ENCODE data around the gene BICDL2. TPM values are rescaled to one million over a fixed set of nuclear protein-coding genes. Genes with fewer than 3 reads are reported as not detected.

The BICDL2 gene
- total and polyA plus RNA-seq, 2 donors (not counting 1 experiment from before 2014, with no cell fraction given), result not detected

DNA sequence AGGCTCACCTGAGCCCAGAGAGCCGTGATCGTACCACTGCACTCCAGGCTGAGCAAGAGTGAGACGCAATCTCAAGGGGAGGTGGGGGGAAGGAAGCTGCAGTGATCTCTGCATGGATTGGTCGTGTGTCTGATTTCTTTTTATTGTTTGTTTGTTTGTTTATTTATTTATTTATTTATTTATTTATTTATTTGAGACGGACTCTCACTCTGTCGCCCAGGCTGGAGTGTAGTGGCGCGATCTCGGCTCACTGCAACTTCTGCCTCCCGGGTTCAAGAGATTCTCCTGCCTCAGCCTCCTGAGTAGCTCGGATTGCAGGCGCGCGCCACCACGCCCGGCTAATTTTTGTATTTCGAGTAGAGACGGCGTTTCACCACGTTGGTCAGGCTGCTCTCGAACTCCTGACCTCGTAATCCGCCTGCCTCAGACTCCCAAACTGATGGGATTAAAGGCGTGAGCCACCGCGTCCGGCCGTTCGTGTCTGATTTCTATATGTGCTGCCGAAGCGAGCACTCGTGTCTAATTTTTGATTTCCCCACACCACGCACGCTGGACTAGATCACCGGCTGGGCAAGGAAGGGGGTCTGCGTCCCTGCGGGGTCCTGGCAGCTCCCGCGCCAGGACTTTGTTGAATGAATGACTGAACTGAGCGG lies 17.0 kb downstream of the BICDL2 start:
- Histone ChIP-seq H3K9me3 (ENCODE audit: control insufficient read depth, insufficient read depth, low read depth, low read length) (no peaks in the 10 kb centered on the region), H3K4me1 (ENCODE audit: control insufficient read depth, extremely low read depth, insufficient read depth, low read length) (peaks cover 7% of the 10 kb centered on the region), H3K79me2 (ENCODE audit: control insufficient read depth, insufficient read depth, low read length) (peaks cover 2% of the 10 kb centered on the region), H4K20me1 (ENCODE audit: control insufficient read depth, extremely low read depth, insufficient read depth, low read length) (no peaks in the 10 kb centered on the region), H3K4me3 (replicated peaks in 1 of 4; ENCODE audit: control extremely low read depth in 1 of 4, insufficient read depth in 1 of 4, low read depth in 3 of 4, low read length in 4 of 4) (peak overlapping the region; percentile 37 to 96 (median 50)), H3K27me3 (ENCODE audit: control insufficient read depth, insufficient read depth, low read length) (no peaks in the 10 kb centered on the region), H3K27ac (ENCODE audit: insufficient read depth, low read length) (peak overlapping the region; percentile 99), H3K9ac (ENCODE audit: insufficient read depth, low read length) (no peak overlapping the region), H2AFZ (ENCODE audit: low read length) (peak overlapping the region; percentile 52), H3K4me2 (ENCODE audit: extremely low read depth, insufficient read depth, low read length) (peak overlapping the region; percentile 79), H3K36me3 (ENCODE audit: control insufficient read depth, insufficient read depth, low read length) (peaks cover 11% of the 10 kb centered on the region)
- TF ChIP-seq, protein P1, sequence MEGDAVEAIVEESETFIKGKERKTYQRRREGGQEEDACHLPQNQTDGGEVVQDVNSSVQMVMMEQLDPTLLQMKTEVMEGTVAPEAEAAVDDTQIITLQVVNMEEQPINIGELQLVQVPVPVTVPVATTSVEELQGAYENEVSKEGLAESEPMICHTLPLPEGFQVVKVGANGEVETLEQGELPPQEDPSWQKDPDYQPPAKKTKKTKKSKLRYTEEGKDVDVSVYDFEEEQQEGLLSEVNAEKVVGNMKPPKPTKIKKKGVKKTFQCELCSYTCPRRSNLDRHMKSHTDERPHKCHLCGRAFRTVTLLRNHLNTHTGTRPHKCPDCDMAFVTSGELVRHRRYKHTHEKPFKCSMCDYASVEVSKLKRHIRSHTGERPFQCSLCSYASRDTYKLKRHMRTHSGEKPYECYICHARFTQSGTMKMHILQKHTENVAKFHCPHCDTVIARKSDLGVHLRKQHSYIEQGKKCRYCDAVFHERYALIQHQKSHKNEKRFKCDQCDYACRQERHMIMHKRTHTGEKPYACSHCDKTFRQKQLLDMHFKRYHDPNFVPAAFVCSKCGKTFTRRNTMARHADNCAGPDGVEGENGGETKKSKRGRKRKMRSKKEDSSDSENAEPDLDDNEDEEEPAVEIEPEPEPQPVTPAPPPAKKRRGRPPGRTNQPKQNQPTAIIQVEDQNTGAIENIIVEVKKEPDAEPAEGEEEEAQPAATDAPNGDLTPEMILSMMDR (conservative IDR thresholded peaks at IDR 0.05 in 1 of 2, IDR thresholded peaks at IDR 0.05 in 1 of 2; ENCODE audit: low read depth in 1 of 2, low read length in 2 of 2), result no peak
- TF ChIP-seq EZH2 (IDR thresholded peaks at IDR 0.05; ENCODE audit: low read length, missing control alignments), result no peak
- no peak for DNase-seq (ENCODE audit: low read depth in 2 of 2)

DNA sequence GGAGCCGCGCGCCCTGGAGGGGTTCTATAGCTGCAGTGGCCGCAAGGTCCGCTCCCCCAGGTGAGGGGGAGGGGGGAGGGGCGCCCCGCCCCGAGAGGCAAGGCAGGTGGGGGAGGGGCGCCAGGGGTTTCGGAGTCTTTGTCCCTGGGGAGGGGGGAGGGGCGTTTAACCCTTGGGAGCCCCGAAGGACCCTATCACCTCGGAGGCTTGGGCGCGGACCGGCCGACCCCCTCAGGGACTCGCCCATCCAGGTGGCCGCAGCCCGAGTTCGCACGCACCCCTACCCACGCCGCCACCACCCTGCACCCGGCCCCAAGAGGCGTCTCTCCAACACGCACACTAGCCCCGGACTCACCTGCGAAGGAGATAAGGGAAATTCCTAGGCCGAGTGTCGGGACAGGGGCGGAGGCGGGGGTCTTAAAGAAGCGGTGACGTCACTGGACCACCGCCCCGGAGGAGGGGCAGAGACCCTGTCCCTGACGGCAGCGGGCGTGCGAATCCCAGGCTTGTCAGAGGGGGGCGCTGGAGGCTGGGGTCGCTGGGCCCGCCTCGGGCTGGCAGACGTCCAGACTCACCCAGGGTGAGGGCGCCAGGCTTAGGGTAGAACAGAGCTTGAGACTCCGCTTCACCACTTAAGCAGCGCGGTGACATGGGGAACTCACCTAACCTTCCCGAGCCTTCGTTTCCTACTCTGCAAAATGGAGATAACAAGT lies 18.8 kb downstream of the BICDL2 start, which contains the start of gene CLDN6:
Gene CLDN6, minus strand, starts transcription at position 390 of the 713 bp plus-strand sequence. CDS start 2,162 bp downstream, outside the sequence.
- H2AFZ ChIP-seq (ENCODE audit: low read length), result no peak within 1 kb of the TSS
- no peak within 1 kb of the TSS for H3K27ac ChIP-seq (ENCODE audit: insufficient read depth, low read length)
- H3K4me3 ChIP-seq (replicated peaks in 1 of 4; ENCODE audit: control extremely low read depth in 1 of 4, insufficient read depth in 1 of 4, low read depth in 3 of 4, low read length in 4 of 4), result no peak within 1 kb of the TSS
- H3K4me1 ChIP-seq (ENCODE audit: control insufficient read depth, extremely low read depth, insufficient read depth, low read length), result peaks cover 6% of the 10 kb centered on the region
- DNase-seq (ENCODE audit: low read depth in 2 of 2), result no peak
- H3K9ac ChIP-seq (ENCODE audit: insufficient read depth, low read length), result no peak within 1 kb of the TSS
- peaks cover 11% of the 10 kb centered on the region for H3K27me3 ChIP-seq (ENCODE audit: control insufficient read depth, insufficient read depth, low read length)
- H3K4me2 ChIP-seq (ENCODE audit: extremely low read depth, insufficient read depth, low read length), result no peak within 1 kb of the TSS
- TF ChIP-seq, protein P1 (conservative IDR thresholded peaks at IDR 0.05 in 1 of 2, IDR thresholded peaks at IDR 0.05 in 1 of 2; ENCODE audit: low read depth in 1 of 2, low read length in 2 of 2), result peak; percentile 7 to 23
- TF ChIP-seq EZH2 (IDR thresholded peaks at IDR 0.05; ENCODE audit: low read length, missing control alignments), result no peak
- H3K9me3 ChIP-seq (ENCODE audit: control insufficient read depth, insufficient read depth, low read depth, low read length), result no peaks in the 10 kb centered on the region
- H4K20me1 ChIP-seq (ENCODE audit: control insufficient read depth, extremely low read depth, insufficient read depth, low read length), result no peaks in the 10 kb centered on the region
- H3K36me3 ChIP-seq (ENCODE audit: control insufficient read depth, insufficient read depth, low read length), result peaks cover 11% of the 10 kb centered on the region
- peaks cover 2% of the 10 kb centered on the region for H3K79me2 ChIP-seq (ENCODE audit: control insufficient read depth, insufficient read depth, low read length)

DNA sequence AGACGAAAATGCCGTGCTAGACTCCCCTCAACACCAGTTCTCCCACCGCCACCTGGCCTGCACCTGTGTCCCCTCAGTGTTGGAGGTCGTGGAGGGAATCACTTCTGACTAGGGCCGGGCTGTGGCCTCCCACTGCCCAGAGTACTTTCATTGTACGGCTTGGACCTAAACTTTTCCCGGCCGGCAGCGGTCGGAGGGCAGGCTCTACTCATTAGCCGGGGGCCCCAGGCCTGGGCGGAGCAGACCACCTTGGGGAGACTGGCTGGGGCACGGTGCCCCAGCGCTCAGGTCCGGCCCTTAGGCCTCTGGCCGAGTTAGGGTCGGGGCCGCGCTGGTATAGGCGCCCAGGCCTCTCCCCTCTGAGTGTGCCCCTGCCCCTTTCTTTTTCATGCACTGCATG lies 19.4 kb downstream of the BICDL2 start:
- Histone ChIP-seq H3K4me3 (replicated peaks in 1 of 4; ENCODE audit: control extremely low read depth in 1 of 4, insufficient read depth in 1 of 4, low read depth in 3 of 4, low read length in 4 of 4) (no peak overlapping the region), H2AFZ (ENCODE audit: low read length) (no peak overlapping the region), H3K9ac (ENCODE audit: insufficient read depth, low read length) (no peak overlapping the region), H3K27me3 (ENCODE audit: control insufficient read depth, insufficient read depth, low read length) (peaks cover 15% of the 10 kb centered on the region), H3K4me2 (ENCODE audit: extremely low read depth, insufficient read depth, low read length) (no peak overlapping the region), H3K36me3 (ENCODE audit: control insufficient read depth, insufficient read depth, low read length) (peaks cover 6% of the 10 kb centered on the region), H3K27ac (ENCODE audit: insufficient read depth, low read length) (no peak overlapping the region), H3K79me2 (ENCODE audit: control insufficient read depth, insufficient read depth, low read length) (no peaks in the 10 kb centered on the region), H3K4me1 (ENCODE audit: control insufficient read depth, extremely low read depth, insufficient read depth, low read length) (no peaks in the 10 kb centered on the region), H4K20me1 (ENCODE audit: control insufficient read depth, extremely low read depth, insufficient read depth, low read length) (no peaks in the 10 kb centered on the region), H3K9me3 (ENCODE audit: control insufficient read depth, insufficient read depth, low read depth, low read length) (no peaks in the 10 kb centered on the region)
- TF ChIP-seq, protein P1 (conservative IDR thresholded peaks at IDR 0.05 in 1 of 2, IDR thresholded peaks at IDR 0.05 in 1 of 2; ENCODE audit: low read depth in 1 of 2, low read length in 2 of 2), result no peak
- TF ChIP-seq EZH2 (IDR thresholded peaks at IDR 0.05; ENCODE audit: low read length, missing control alignments), result no peak
- no peak for DNase-seq (ENCODE audit: low read depth in 2 of 2)

Measured in fibroblast of lung (primary cell).